Fibroblast of lung (primary cell): ENCODE results near the gene RAD18.

Experiments used
- EZH2 ChIP-seq: IDR thresholded peaks from 2 replicates; pipeline ENCODE4 v1.5.1; 2012; ENCODE audit warnings: low read length, control low read depth, mild to moderate bottlenecking; ENCODE audit errors: missing control alignments
- TF ChIP-seq, protein P1 (sequence below), 2 donors: IDR thresholded peaks in 1 of 2; conservative IDR thresholded peaks in 1 of 2; 1 replicate in 1 of 2; 2 replicates in 1 of 2; pipeline ENCODE4 v1.5.1; 2011 to 2012; ENCODE audit warnings: low read length in 2 of 2, control low read depth in 1 of 2, inconsistent platforms in 1 of 2, low read depth in 1 of 2, mild to moderate bottlenecking in 1 of 2

DNA sequence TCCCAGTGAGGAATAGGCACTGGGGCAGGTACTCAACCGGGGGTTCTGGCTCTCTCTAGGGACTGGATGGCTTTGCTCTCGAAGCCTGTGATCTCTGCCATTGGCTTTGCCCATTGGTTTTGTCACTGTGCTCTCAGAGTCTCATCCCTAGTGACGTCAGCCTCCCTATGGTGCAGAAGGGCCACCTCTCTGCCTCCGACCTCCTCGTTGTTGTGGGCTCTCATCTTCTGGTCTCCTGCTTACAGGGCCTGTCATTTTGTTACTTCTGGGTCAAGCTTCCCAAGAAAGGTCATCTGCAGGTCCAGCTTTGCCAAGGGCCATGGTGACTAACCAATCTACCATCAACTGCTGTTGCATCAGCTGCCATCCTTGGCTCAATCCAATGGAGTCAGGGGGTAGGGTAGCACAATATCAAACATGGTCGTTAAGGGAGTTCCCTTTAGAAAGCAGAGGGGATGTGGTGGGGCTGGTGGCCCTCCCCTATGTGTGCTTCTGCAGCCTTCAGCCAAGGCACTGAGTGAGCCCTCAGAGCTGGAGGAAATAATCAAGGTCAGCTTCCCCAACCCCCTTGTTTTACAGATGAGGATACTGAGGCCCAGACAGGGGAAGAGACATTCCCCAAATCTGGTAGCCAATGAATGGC lies 13.4 kb upstream of the RAD18 start:
- TF ChIP-seq, protein P1, sequence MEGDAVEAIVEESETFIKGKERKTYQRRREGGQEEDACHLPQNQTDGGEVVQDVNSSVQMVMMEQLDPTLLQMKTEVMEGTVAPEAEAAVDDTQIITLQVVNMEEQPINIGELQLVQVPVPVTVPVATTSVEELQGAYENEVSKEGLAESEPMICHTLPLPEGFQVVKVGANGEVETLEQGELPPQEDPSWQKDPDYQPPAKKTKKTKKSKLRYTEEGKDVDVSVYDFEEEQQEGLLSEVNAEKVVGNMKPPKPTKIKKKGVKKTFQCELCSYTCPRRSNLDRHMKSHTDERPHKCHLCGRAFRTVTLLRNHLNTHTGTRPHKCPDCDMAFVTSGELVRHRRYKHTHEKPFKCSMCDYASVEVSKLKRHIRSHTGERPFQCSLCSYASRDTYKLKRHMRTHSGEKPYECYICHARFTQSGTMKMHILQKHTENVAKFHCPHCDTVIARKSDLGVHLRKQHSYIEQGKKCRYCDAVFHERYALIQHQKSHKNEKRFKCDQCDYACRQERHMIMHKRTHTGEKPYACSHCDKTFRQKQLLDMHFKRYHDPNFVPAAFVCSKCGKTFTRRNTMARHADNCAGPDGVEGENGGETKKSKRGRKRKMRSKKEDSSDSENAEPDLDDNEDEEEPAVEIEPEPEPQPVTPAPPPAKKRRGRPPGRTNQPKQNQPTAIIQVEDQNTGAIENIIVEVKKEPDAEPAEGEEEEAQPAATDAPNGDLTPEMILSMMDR (conservative IDR thresholded peaks at IDR 0.05 in 1 of 2, IDR thresholded peaks at IDR 0.05 in 1 of 2; ENCODE audit: low read depth in 1 of 2, low read length in 2 of 2) = no peak
- no peak for TF ChIP-seq EZH2
